IPS DF 19.7 (cell line): ENCODE data around the gene OSBPL2.

Experiments used
- DNase-seq: peaks from one replicate; pipeline ENCODE4 v3.0.0-alpha.2; 2013; ENCODE audit warnings: low read depth, low spot score

The OSBPL2 gene

GRCh38 chr20:62222266-62222850 lies 16.0 kb upstream of the OSBPL2 start:
- DNase-seq, result no peak

- no peak for DNase-seq
These were observed 15.3 kb upstream of the OSBPL2 start for GRCh38 chr20:62222972-62223371.

GRCh38 chr20:62223571-62223970 lies 14.8 kb upstream of the OSBPL2 start:
- DNase-seq, result no peak

- DNase-seq, result no peak
These were observed 14.0 kb upstream of the OSBPL2 start for GRCh38 chr20:62224113-62224855.

DNA sequence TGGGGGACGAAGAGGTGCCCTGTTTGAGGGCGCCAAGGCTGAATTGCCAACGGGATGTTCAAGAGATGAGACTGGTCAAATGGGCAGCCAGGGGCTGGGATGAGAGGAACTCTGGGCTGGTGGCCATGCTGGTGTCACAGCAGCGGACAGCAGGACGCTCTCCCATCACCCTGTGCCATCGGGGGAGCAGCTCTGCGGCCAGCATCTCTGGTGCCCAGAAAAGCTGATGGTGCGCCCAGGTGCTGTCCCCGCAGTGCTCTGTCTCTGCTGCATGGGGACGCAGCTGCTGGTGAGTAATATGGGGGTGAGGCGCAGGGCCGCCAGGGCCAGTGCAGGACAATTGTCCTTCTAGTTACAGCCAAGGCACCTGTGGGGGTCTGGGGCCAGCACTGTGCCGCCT lies 13.3 kb upstream of the OSBPL2 start:
- DNase-seq, result no peak

- no peak for DNase-seq
These were observed 12.3 kb upstream of the OSBPL2 start for GRCh38 chr20:62225820-62226635.

- no peak for DNase-seq
These were observed 11.4 kb upstream of the OSBPL2 start for GRCh38 chr20:62226707-62227590.

- no peak for DNase-seq
These were observed 10.7 kb upstream of the OSBPL2 start for GRCh38 chr20:62227591-62227976.

- no peak for DNase-seq
These were observed 10.1 kb upstream of the OSBPL2 start for GRCh38 chr20:62227977-62228958.

DNA sequence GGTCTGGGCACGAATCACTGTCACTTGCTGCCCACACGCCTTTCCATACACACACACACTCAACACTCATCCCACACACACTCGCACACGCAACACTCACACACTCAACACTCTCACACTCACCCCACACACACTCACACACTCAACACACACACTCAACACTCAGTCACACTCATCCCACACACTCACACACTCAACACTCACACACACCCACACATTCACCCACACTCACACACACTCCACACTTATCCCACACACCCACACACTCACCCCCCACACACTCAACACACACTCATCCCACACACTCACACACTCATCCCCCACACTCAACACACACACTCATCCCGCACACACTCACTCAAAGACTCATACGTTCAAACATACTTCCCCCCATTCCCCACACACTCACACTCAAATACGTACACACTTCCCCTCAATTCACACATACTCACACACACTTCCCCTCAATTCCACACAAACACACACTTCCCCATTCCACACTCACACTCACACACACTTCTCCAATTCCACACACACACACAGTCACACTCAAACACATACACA lies 9.3 kb upstream of the OSBPL2 start:
- DNase-seq, result no peak

DNA sequence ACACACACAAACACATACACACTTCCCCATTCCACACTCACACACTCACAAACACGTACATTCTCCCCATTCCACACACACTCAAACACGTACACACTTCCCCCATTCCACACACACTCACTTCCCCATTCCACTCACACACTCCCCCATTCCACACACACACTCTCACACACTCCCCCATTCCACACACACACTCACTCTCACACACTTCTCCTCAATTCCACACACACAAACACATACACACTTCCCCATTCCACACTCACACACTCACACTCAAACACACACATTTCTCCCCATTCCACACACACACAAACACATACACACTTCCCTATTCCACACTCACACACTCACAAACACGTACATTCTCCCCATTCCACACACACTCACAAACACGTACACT lies 8.7 kb upstream of the OSBPL2 start:
- no peak for DNase-seq

DNA sequence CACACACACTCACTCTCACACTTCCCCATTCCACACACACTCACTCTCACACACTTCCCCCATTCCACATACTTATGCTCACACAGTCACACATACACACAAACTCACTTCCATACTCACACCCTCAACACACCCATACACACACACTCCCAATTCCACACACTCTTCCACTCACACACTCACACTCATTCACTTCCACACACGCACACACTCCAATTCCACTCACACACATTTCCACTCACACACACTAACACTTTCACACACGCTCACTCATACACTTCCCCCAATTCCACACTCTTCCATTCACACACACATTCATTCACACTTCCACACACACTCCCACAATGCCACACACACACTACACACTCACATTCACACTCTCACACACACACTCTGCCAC lies 8.0 kb upstream of the OSBPL2 start:
- DNase-seq, result no peak

DNA sequence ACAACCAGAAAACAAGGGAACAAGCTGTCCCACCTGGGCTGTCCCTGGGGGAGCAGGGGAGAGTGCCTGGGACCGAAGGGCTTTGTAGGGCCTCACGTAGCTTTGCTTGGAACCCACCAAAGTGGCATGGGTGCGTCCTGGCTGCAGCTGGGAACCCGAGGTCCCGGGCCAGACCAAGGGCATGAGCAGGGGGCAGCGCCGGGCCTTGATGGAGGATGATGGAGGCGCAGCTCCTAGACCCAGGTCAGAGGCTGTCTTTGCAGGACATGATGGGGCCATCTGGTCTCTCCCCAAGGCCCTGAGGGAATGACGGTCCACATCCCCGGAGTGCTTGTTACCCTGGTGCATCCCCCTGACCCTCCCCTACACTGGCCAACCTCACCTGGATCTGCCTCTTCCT lies 7.6 kb upstream of the OSBPL2 start:
- DNase-seq, result no peak

GRCh38 chr20:62231292-62231691 lies 7.0 kb upstream of the OSBPL2 start:
- DNase-seq, result no peak

- DNase-seq, result no peak
These were observed 6.1 kb upstream of the OSBPL2 start for GRCh38 chr20:62232194-62232593.

GRCh38 chr20:62232770-62233645 lies 5.3 kb upstream of the OSBPL2 start:
- no peak for DNase-seq

DNA sequence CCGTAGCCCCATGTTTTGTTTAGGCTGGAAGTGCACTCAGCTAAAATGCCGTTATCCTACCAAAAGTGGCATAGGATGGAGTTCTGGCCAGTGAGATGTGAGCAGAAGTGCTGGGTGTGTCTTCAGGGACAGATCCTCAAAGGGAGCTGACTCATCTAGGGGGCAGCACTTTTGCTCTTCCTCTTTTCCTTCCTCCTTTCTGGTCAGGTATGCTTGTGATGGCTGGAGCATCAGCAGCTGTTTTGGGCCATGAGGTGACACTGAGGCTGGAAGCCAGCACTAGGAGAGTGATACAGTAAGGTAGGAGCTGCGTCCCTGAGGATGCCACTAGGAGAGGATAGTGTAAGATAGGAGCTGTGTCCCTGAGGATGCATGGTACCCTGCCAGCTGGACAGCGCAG lies 4.6 kb upstream of the OSBPL2 start:
- DNase-seq, result no peak

GRCh38 chr20:62234339-62234738 lies 4.0 kb upstream of the OSBPL2 start:
- no peak for DNase-seq
